GM18502 (cell line): Measurements from ENCODE around the gene FMNL2.

Source experiments
- ATAC-seq: cut with Tn5 transposase; IDR thresholded peaks from one replicate; pipeline ENCODE4 v1.9.1; 2021; ENCODE audit warnings: mild to moderate bottlenecking; ENCODE audit not compliant: unreplicated experiment, poor library complexity

Gene FMNL2

GRCh38 chr2:152399003-152399402 is 64.0 kb downstream of the FMNL2 start:
- ATAC-seq = no peak

- ATAC-seq = no peak
Measured at GRCh38 chr2:152400607-152401214, 65.7 kb downstream of the FMNL2 start.

- no peak for ATAC-seq
Measured at GRCh38 chr2:152402780-152403759, 68.1 kb downstream of the FMNL2 start.

GRCh38 chr2:152405206-152406118 is 70.5 kb downstream of the FMNL2 start:
- peak; percentile 19 for ATAC-seq

- peak; percentile 66 for ATAC-seq
Measured at GRCh38 chr2:152406119-152406835, 71.3 kb downstream of the FMNL2 start.

GRCh38 chr2:152406836-152407161 is 71.8 kb downstream of the FMNL2 start:
- ATAC-seq = no peak

GRCh38 chr2:152407204-152407721 is 72.3 kb downstream of the FMNL2 start:
- peak; percentile 82 for ATAC-seq

DNA sequence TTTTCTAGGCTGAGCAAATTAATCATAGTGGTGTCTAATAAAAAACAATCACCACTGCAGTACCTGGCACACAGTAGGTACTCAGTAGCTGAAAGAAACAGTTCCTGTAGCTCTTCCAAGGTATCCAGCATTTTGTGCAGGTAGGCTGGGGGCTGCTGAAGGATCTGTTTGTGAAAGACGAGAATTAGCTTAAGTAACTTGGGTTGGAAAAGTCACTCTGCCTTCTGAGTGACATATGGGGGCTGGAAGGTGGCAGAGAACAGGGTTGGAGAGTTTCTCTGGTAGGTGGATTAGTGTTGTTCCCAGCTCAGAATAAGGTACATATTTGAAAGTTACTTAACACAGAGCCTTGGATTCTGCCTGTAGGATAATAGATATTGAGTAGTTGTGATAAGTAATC is 72.8 kb downstream of the FMNL2 start:
- ATAC-seq = no peak

- no peak for ATAC-seq
Measured at GRCh38 chr2:152408254-152408653, 73.3 kb downstream of the FMNL2 start.

DNA sequence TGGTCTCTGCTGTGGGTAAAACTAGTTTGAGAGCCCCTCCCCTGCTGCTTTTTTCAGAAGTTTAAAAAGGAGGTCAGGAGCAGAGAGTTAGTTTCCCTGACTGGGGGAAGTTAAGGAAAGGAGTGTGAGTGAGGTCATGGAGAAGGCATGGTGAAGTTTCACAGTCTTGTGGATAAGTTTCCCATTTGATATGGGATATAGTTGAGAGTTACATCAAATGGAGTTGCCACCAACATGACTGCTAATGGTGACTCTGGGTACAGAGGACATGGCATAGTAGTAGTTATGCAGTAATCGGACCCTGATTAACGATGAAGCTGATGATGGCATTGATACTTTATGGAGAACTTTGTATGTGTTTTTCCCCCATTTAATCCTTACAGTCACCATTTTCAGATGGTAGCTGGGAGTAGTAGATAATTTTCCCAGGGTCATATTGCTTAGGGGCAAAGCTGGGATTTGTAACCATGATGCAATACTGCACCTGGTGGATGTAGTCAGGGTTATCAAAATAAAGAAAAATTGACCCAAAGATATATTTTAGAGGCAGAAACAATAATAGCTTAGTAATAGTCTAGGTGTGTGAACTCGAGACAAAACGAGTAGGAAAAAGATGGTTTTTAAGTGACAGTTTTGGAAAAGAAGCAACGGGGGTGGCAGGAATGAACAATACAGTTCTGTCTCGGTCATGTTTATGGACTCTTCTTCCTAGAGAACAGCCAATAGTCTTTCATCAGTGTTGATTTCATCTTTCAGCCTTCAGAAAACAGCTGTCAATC is 74.6 kb downstream of the FMNL2 start:
- ATAC-seq = no peak

DNA sequence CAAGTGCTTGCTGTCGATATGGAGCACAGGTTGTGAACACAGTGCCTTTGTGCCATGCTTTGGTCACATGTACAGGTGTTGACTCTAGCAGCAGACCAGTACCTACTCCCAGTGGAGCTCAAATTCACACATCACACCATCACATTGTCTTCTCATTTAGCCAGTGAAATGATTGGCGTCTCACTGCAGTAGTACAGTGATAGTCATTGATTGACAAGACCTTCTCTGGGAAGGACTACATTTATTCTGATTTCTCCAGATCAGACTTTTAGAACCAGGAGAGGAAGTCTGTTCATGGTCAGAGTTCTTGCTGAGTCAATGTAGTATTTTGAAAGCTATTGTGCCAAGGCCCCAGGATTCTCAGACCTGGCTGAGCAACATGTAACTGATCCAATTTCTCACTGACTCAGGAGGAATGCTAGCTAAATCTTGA is 75.2 kb downstream of the FMNL2 start:
- ATAC-seq = no peak

- ATAC-seq = no peak
Measured at GRCh38 chr2:152411154-152411553, 76.2 kb downstream of the FMNL2 start.

DNA sequence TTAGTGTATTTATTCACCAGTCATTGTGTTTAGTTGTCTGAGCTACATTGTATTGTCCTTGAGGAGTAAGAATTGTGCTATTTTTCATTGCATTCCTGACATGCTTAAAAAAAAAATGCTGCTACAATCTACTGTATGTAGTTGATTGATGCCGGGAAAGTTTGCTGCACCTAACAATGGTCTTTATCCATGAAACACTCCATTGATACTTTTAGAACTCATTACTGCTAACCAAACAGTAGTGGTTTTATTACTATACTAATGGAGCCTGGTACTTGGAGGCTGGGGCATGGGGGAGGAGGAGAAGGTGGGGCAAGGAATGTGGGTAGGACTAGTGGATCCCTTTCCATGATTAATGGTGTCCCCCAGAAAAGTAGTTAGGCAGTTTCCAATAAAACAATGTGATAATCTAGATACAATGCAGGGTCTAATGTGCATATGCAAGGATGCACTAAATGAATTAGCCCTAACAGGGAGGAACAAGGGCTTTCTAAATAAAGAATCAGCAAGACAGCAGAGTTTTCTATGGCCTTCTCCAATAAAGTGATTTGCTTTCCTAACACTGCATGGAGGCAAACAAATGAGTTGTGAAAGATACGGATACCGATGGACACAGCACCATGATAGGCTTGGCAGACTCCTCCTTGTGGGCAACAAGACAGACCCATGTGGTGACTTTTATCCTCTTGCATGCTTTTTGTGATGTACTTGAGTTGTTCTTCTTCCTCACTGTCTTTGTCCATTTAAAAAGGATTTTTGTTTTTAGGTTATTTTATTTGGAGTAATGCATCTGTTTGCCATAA is 78.5 kb downstream of the FMNL2 start:
- ATAC-seq = no peak

GRCh38 chr2:152415231-152415642 is 80.3 kb downstream of the FMNL2 start:
- no peak for ATAC-seq

- no peak for ATAC-seq
Measured at GRCh38 chr2:152415796-152416195, 80.8 kb downstream of the FMNL2 start.

GRCh38 chr2:152418688-152419087 is 83.7 kb downstream of the FMNL2 start:
- peak; percentile 50 for ATAC-seq

GRCh38 chr2:152419944-152420343 is 85.0 kb downstream of the FMNL2 start:
- no peak for ATAC-seq

DNA sequence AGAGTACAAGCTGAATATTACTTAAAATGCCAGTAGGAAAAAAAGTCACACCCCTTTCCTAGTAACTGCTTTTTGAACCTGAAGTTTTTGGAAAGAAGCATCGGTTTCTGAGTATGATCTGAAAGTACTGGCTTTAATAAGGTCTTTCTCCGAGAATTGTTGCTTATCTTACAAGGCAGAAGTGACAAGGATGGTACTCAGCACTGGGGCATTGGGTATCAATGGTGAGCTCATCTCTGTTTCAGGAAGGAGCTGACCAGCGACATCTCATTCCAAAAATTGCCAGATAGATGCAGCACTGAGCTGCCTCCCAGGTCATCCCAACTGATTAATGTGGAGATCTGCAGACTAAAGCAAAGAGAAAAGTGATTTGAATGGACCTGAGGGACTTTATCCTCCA is 85.4 kb downstream of the FMNL2 start:
- ATAC-seq = no peak
